ENCODE results near the gene SPDYA. TPM values are rescaled to one million over a fixed set of nuclear protein-coding genes. Genes with fewer than 3 reads are reported as not detected.

SPDYA gene
- under 1 TPM in 4 of 6 experiments, not detected in 2; 0.14 to 0.47 (median 0.34) TPM for total RNA-seq (2021; fragmentation: NEBNext Ultra II Directional; extraction: Animal tissue kit (Norgen Biotek cat#: 25700))
- long read RNA-seq, partial matches to known transcripts, result 0 of 3 reads
- long read RNA-seq, other reads (novel, unspliced or antisense), result 3 of 3 reads

- Mint-ChIP-seq H3K36me3 (ENCODE audit: low read depth) (peaks cover 17% of the 10 kb centered on the region), H3K9me3 (no peaks in the 10 kb centered on the region), H3K4me1 (ENCODE audit: low read depth) (0 out of 2 replicates have a peak, but pooled peaks cover 11% of the 10 kb centered on the region), H3K27me3 (ENCODE audit: insufficient read depth) (peaks cover 6% of the 10 kb centered on the region), H3K27ac (peak within 1 kb of the TSS; percentile 66), H3K4me3 (peak within 1 kb of the TSS; percentile 74)
- TF ChIP-seq CTCF (IDR thresholded peaks at IDR 0.05), result no peak
- peak; percentile 2 for DNase-seq
Observed at GRCh38 chr2:28810384-28811285, at the start of gene SPDYA. Gene SPDYA (plus strand): TSS chr2:28810834. CDS start chr2:28816015, 5,181 bp downstream.

GRCh38 chr2:28761420-28761819 is 49.2 kb upstream of the SPDYA start:
- H3K36me3 Mint-ChIP-seq (ENCODE audit: low read depth), result no peaks in the 10 kb centered on the region
- no peak overlapping the region for H3K27ac Mint-ChIP-seq
- DNase-seq, result no peak
- H3K4me3 Mint-ChIP-seq, result no peak overlapping the region
- H3K9me3 Mint-ChIP-seq, result no peaks in the 10 kb centered on the region
- no peak for TF ChIP-seq CTCF (IDR thresholded peaks at IDR 0.05)
- no peaks in the 10 kb centered on the region; the same call in none of the 2 replicates for H3K27me3 Mint-ChIP-seq (ENCODE audit: insufficient read depth)
- peaks cover 67% of the 10 kb centered on the region for H3K4me1 Mint-ChIP-seq (ENCODE audit: low read depth)

GRCh38 chr2:28764909-28765711 is 45.5 kb upstream of the SPDYA start:
- Mint-ChIP-seq H3K27ac (peak overlapping the region; percentile 76), H3K9me3 (no peaks in the 10 kb centered on the region), H3K27me3 (ENCODE audit: insufficient read depth) (no peaks in the 10 kb centered on the region; the same call in none of the 2 replicates), H3K36me3 (ENCODE audit: low read depth) (peaks cover 7% of the 10 kb centered on the region; the same call in 1 of the 2 replicates), H3K4me1 (ENCODE audit: low read depth) (peaks cover 69% of the 10 kb centered on the region), H3K4me3 (peak overlapping the region; percentile 23)
- TF ChIP-seq CTCF (IDR thresholded peaks at IDR 0.05), result no peak
- peak; percentile 54 for DNase-seq

- no peak for TF ChIP-seq CTCF (IDR thresholded peaks at IDR 0.05)
- no peak for DNase-seq
- Mint-ChIP-seq H3K27ac (no peak overlapping the region), H3K9me3 (no peaks in the 10 kb centered on the region), H3K4me1 (ENCODE audit: low read depth) (peaks cover 69% of the 10 kb centered on the region), H3K27me3 (ENCODE audit: insufficient read depth) (no peaks in the 10 kb centered on the region; the same call in none of the 2 replicates), H3K36me3 (ENCODE audit: low read depth) (peaks cover 7% of the 10 kb centered on the region; the same call in 1 of the 2 replicates), H3K4me3 (no peak overlapping the region)
Observed at GRCh38 chr2:28766070-28766469, 44.6 kb upstream of the SPDYA start.

- H3K27me3 Mint-ChIP-seq (ENCODE audit: insufficient read depth), result no peaks in the 10 kb centered on the region; the same call in 1 of the 2 replicates
- H3K27ac Mint-ChIP-seq, result no peak overlapping the region
- no peak for DNase-seq
- peaks cover 7% of the 10 kb centered on the region; the same call in 1 of the 2 replicates for H3K36me3 Mint-ChIP-seq (ENCODE audit: low read depth)
- no peak for TF ChIP-seq CTCF (IDR thresholded peaks at IDR 0.05)
- H3K9me3 Mint-ChIP-seq, result no peaks in the 10 kb centered on the region
- H3K4me1 Mint-ChIP-seq (ENCODE audit: low read depth), result peaks cover 72% of the 10 kb centered on the region
- no peak overlapping the region for H3K4me3 Mint-ChIP-seq
Observed at GRCh38 chr2:28767337-28767736, 43.3 kb upstream of the SPDYA start.

All from HFFc6 (cell line).